Globus pallidus (tissue), 1 donor: ENCODE results near the gene NBPF1.
"Not testable (repeated sequence)": the region's sequence is repeated elsewhere in the genome, so short reads cannot be mapped to it uniquely, and the experiment has no call there.

Experiments used
- DNase-seq: peaks from one replicate; pipeline ENCODE4 v3.0.0-alpha.2; 2015; ENCODE audit warnings: low spot score

Gene NBPF1

GRCh38 chr1:16613185-16614147, at the start of gene NBPF1:
NBPF1 (minus strand) TSS chr1:16613564.
- peak; percentile 94 for DNase-seq

- not testable (repeated sequence) for DNase-seq
These were observed 44.9 kb upstream of the NBPF1 start for GRCh38 chr1:16658234-16658633.

- DNase-seq: not testable (repeated sequence)
These were observed 43.8 kb upstream of the NBPF1 start for GRCh38 chr1:16656981-16657683.

GRCh38 chr1:16656574-16656973, 43.2 kb upstream of the NBPF1 start:
- DNase-seq: not testable (repeated sequence)

- DNase-seq: not testable (repeated sequence)
These were observed 38.2 kb upstream of the NBPF1 start for GRCh38 chr1:16651560-16651959.

GRCh38 chr1:16649960-16650359, 36.6 kb upstream of the NBPF1 start:
- not testable (repeated sequence) for DNase-seq

- not testable (repeated sequence) for DNase-seq
These were observed 36.0 kb upstream of the NBPF1 start for GRCh38 chr1:16649390-16649789.

- not testable (repeated sequence) for DNase-seq
These were observed 35.4 kb upstream of the NBPF1 start for GRCh38 chr1:16648756-16649155.

- not testable (repeated sequence) for DNase-seq
These were observed 34.9 kb upstream of the NBPF1 start for GRCh38 chr1:16648250-16648649.

- not testable (repeated sequence) for DNase-seq
These were observed 34.1 kb upstream of the NBPF1 start for GRCh38 chr1:16647179-16648176.

GRCh38 chr1:16646716-16647115, 33.4 kb upstream of the NBPF1 start:
- DNase-seq: not testable (repeated sequence)

GRCh38 chr1:16646061-16646664, 32.8 kb upstream of the NBPF1 start:
- not testable (repeated sequence) for DNase-seq

- not testable (repeated sequence) for DNase-seq
These were observed 32.1 kb upstream of the NBPF1 start for GRCh38 chr1:16645271-16646060.

- peak; percentile 87 for DNase-seq
These were observed 31.3 kb upstream of the NBPF1 start for GRCh38 chr1:16644482-16645270.

- no peak for DNase-seq
These were observed 30.8 kb upstream of the NBPF1 start for GRCh38 chr1:16644193-16644481.

- not testable (repeated sequence) for DNase-seq
These were observed 30.3 kb upstream of the NBPF1 start for GRCh38 chr1:16643476-16644192.

GRCh38 chr1:16643001-16643411, 29.6 kb upstream of the NBPF1 start:
- DNase-seq: not testable (repeated sequence)

GRCh38 chr1:16642025-16642966, 28.9 kb upstream of the NBPF1 start:
- DNase-seq: not testable (repeated sequence)
